Ascending aorta (tissue), 2 donors: Measurements from ENCODE around the gene PLEKHD1. TPM values are rescaled to one million over a fixed set of nuclear protein-coding genes. Genes with fewer than 3 reads are reported as not detected.

Experiments
- DNase-seq, 2 donors: peaks; one replicate each; pipeline ENCODE4 v3.0.0-alpha.2; 2019; ENCODE audit warnings: low spot score in 2 of 2
- H3K27ac ChIP-seq, 2 donors: fragments of 200-600 bp; sonication (generic); one replicate each; pipeline ENCODE4 v1.5.1; 2016 to 2017; ENCODE audit warnings: mild to moderate bottlenecking in 1 of 2
- H3K27me3 ChIP-seq: fragments of 200-600 bp; sonication (generic); one replicate; pipeline ENCODE4 v1.5.1; 2017
- H3K36me3 ChIP-seq, 2 donors: fragments of 200-600 bp; sonication (generic); one replicate each; pipeline ENCODE4 v1.5.1; 2016
- H3K4me1 ChIP-seq, 2 donors: fragments of 200-600 bp; sonication (generic); one replicate each; pipeline ENCODE4 v1.5.1; 2016 to 2017; ENCODE audit warnings: mild to moderate bottlenecking in 1 of 2
- H3K4me3 ChIP-seq, 2 donors: fragments of 200-600 bp; sonication (generic); one replicate each; pipeline ENCODE4 v1.5.1; 2016 to 2017; ENCODE audit warnings: mild to moderate bottlenecking in 1 of 2
- H3K9me3 ChIP-seq, 2 donors: fragments of 200-600 bp; sonication (generic); one replicate each; pipeline ENCODE4 v1.5.1; 2016
- intact Hi-C: fragments of 100-400 bp; cut with DNase I; formaldehyde crosslinking; loops from one replicate; pipeline ENCODE4 v1.15.1; 2023
- total RNA-seq: library from RNA; depleted of rRNA; stranded (reverse); fragments of >200 nt; gene quantifications from one replicate; pipeline ENCODE4 v1.1.0, GENCODE V29; 2016
- TF ChIP-seq, protein P1 (sequence below), 3 experiments: fragments of 200-600 bp in 2 of 3; fragments of 450-650 bp in 1 of 3; sonication (generic) in 2 of 3; IDR thresholded peaks; one replicate each; pipeline ENCODE4 v1.5.1; 2016 to 2019; ENCODE audit warnings: antibody characterized with exemption in 3 of 3, mild to moderate bottlenecking in 1 of 3, moderate library complexity in 1 of 3

Gene PLEKHD1
- total RNA-seq, 1 donor from 2014 or later, result not detected

DNA sequence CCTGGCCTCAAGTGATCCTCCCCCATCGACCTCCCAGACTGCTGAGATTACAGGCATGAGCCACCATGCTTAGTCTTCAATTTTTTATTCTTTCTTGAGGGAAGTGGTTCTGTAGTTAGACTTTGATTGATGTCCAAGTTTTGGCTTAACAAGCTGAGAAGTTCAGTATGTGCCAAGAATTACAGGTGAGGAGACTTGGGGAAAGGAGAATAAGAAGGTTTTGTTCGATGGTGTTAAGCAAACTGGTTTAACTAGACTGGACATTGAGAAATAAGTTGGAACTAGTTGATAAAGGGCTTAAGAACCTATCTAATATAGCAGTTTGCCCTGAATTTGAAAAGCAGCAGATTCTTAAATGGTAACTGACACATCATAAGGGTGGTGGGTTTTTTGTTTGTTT, 32.6 kb upstream of the PLEKHD1 start:
- TF ChIP-seq, protein P1, sequence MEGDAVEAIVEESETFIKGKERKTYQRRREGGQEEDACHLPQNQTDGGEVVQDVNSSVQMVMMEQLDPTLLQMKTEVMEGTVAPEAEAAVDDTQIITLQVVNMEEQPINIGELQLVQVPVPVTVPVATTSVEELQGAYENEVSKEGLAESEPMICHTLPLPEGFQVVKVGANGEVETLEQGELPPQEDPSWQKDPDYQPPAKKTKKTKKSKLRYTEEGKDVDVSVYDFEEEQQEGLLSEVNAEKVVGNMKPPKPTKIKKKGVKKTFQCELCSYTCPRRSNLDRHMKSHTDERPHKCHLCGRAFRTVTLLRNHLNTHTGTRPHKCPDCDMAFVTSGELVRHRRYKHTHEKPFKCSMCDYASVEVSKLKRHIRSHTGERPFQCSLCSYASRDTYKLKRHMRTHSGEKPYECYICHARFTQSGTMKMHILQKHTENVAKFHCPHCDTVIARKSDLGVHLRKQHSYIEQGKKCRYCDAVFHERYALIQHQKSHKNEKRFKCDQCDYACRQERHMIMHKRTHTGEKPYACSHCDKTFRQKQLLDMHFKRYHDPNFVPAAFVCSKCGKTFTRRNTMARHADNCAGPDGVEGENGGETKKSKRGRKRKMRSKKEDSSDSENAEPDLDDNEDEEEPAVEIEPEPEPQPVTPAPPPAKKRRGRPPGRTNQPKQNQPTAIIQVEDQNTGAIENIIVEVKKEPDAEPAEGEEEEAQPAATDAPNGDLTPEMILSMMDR (IDR thresholded peaks at IDR 0.05), result no peak
- H3K36me3 ChIP-seq, result peaks cover 9 to 18% of the 10 kb centered on the region in 2 donors
- no peaks in the 10 kb centered on the region for H3K4me1 ChIP-seq
- H3K27ac ChIP-seq, result no peak overlapping the region
- no peak overlapping the region for H3K4me3 ChIP-seq
- no peaks in the 10 kb centered on the region for H3K9me3 ChIP-seq
- intact Hi-C loops, result no loop called here
- DNase-seq, result no peak
- no peaks in the 10 kb centered on the region for H3K27me3 ChIP-seq

DNA sequence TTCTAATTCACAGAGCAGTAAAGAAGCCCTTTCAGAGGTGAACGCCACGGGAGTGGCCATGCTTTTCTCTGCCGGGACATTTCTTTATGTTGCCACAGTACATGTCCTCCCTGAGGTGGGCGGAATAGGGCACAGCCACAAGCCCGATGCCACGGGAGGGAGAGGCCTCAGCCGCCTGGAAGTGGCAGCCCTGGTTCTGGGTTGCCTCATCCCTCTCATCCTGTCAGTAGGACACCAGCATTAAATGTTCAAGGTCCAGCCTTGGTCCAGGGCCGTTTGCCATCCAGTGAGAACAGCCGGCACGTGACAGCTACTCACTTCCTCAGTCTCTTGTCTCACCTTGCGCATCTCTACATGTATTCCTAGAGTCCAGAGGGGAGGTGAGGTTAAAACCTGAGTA, 26.2 kb upstream of the PLEKHD1 start:
- Histone ChIP-seq H3K4me3 (no peak overlapping the region), H3K27ac (no peak overlapping the region), H3K27me3 (no peaks in the 10 kb centered on the region), H3K4me1 (no peaks in the 10 kb centered on the region), H3K9me3 (no peaks in the 10 kb centered on the region), H3K36me3 (peaks cover 26 to 49% of the 10 kb centered on the region in 2 donors)
- DNase-seq, result no peak
- intact Hi-C loops, result no loop called here
- TF ChIP-seq, protein P1 (IDR thresholded peaks at IDR 0.05), result no peak

DNA sequence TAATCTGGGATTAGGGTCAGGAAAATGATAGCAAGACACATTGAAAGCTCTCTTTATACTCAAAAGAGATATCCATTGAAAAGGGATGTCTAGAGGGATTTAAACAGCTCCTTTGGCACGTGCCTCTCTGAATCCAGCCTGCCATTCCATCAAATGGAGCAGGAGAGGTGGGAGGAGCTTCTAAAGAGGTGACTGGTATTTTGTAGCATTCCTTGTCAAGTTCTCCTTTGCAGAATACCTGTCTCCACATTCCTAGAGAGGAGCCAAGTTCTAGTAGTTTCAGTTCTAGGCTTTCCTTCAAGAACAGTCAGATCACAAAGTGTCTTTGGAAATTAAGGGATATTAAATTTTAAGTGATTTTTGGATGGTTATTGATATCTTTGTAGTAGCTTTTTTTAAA, 25.4 kb upstream of the PLEKHD1 start:
- DNase-seq, result no peak
- Histone ChIP-seq H3K4me3 (no peak overlapping the region), H3K27me3 (no peaks in the 10 kb centered on the region), H3K36me3 (peaks cover 26 to 49% of the 10 kb centered on the region in 2 donors), H3K4me1 (no peaks in the 10 kb centered on the region), H3K9me3 (no peaks in the 10 kb centered on the region), H3K27ac (no peak overlapping the region)
- intact Hi-C loops, result no loop called here
- TF ChIP-seq, protein P1 (IDR thresholded peaks at IDR 0.05), result no peak

DNA sequence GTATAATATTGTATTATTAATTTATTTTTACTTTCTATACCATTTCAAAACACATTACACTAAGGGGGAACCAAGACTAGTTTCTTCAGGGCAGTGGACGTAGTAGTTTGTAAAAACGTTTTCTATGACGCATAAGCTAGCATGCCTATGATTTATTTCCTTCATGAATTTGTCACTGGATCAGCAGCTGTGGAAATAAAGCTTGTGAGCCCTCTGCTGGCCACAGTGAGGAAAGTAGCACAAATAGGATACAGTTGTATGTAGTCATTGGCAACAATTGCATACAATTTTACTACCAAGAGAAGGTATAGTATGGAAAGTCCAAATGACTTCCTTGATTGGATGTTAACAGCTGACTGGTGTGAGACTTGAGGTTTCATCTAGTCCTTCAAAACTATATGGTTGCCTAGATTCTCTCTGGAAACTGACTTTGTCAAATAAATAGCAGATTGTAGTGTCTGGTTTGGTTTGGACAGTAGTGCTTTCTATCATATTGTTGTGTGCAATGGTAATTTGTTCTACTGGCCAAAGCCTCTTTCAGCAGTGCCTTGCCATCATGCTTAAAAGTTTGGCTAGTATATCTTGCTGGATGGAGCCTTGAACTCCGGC, 24.3 kb upstream of the PLEKHD1 start:
- Histone ChIP-seq H3K9me3 (no peaks in the 10 kb centered on the region), H3K27me3 (no peaks in the 10 kb centered on the region), H3K27ac (no peak overlapping the region), H3K4me1 (no peaks in the 10 kb centered on the region), H3K36me3 (peaks cover 26 to 48% of the 10 kb centered on the region in 2 donors), H3K4me3 (no peak overlapping the region)
- intact Hi-C loops, result loop anchor here (1.0 to 5.0 kb wide), 2 partner anchors 63 to 218 kb away; partner anchors contain the start of genes ERH and SLC39A9
- TF ChIP-seq, protein P1 (IDR thresholded peaks at IDR 0.05), result peak; percentile 62 to 79 (median 71)
- DNase-seq, result peak in 1 of 2 donors; percentile 81

DNA sequence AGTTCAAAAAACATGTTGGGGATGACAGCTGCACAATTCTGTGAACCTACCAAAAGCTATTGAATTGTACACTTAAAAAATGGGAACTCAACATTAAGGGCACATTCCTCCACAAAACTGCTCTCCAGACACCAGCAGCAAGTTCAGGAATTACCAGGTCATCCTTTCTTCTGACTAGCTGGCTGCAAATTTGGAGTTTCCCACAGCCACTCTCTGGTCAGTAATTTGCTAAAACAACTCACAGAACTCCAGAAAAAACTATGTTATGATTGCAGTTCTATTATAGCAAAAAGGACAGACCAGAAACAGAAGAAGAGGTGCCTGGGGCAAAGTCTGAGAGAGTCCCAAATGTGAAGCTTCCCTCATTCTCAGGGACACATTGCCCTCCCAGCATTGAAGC, 20.1 kb upstream of the PLEKHD1 start:
- DNase-seq, result no peak
- Histone ChIP-seq H3K4me1 (no peaks in the 10 kb centered on the region), H3K36me3 (peaks cover 5 to 9% of the 10 kb centered on the region in 2 donors), H3K27ac (no peak overlapping the region), H3K9me3 (no peaks in the 10 kb centered on the region), H3K27me3 (no peaks in the 10 kb centered on the region), H3K4me3 (no peak overlapping the region)
- intact Hi-C loops, result loop anchor here (5.0 kb wide), 1 partner anchor 67 kb away; the partner anchor contains the start of genes ERH and SLC39A9
- TF ChIP-seq, protein P1 (IDR thresholded peaks at IDR 0.05), result no peak
